ENCODE results near the gene CAPN11.

The CAPN11 gene

GRCh38 chr6:44115866-44116265, 42.8 kb upstream of the CAPN11 start:
- DNase-seq (ENCODE audit: low read depth in 1 of 2, low spot score in 1 of 2): no peak
- Histone ChIP-seq H3K27me3 (ENCODE audit: insufficient read depth, poor library complexity, severe bottlenecking) (no peaks in the 10 kb centered on the region), H3K27ac (replicated peaks) (no peak overlapping the region), H3K4me3 (replicated peaks; ENCODE audit: insufficient read depth, low read length) (no peak overlapping the region)
- TF ChIP-seq POLR2AphosphoS5 (IDR thresholded peaks at IDR 0.05; ENCODE audit: low read depth) (no peak), REST (IDR thresholded peaks at IDR 0.05; ENCODE audit: insufficient replicate concordance, low read depth) (no peak), SPI1 (IDR thresholded peaks at IDR 0.05; ENCODE audit: borderline replicate concordance, low read depth) (no peak)

- no peaks in the 10 kb centered on the region for H3K27me3 ChIP-seq (ENCODE audit: insufficient read depth, poor library complexity, severe bottlenecking)
- no peak overlapping the region for H3K27ac ChIP-seq (replicated peaks)
- DNase-seq (ENCODE audit: low read depth in 1 of 2, low spot score in 1 of 2): no peak
- TF ChIP-seq POLR2AphosphoS5 (IDR thresholded peaks at IDR 0.05; ENCODE audit: low read depth): no peak
- no peak for TF ChIP-seq REST (IDR thresholded peaks at IDR 0.05; ENCODE audit: insufficient replicate concordance, low read depth)
- no peak for TF ChIP-seq GABPA (IDR thresholded peaks at IDR 0.05; ENCODE audit: low read depth)
- no peak for TF ChIP-seq CTCF (IDR thresholded peaks at IDR 0.05; ENCODE audit: insufficient read depth, low read length)
- H3K4me3 ChIP-seq (replicated peaks; ENCODE audit: insufficient read depth, low read length): no peak overlapping the region
Measured at GRCh38 chr6:44116641-44117382, 41.8 kb upstream of the CAPN11 start.

- no peak for DNase-seq (ENCODE audit: low read depth in 1 of 2, low spot score in 1 of 2)
- Histone ChIP-seq H3K27me3 (ENCODE audit: insufficient read depth, poor library complexity, severe bottlenecking) (no peaks in the 10 kb centered on the region), H3K4me3 (replicated peaks; ENCODE audit: insufficient read depth, low read length) (no peak overlapping the region), H3K27ac (replicated peaks) (no peak overlapping the region)
- TF ChIP-seq CTCF (IDR thresholded peaks at IDR 0.05; ENCODE audit: insufficient read depth, low read length) (no peak), POLR2AphosphoS5 (IDR thresholded peaks at IDR 0.05; ENCODE audit: low read depth) (no peak), GABPA (IDR thresholded peaks at IDR 0.05; ENCODE audit: low read depth) (no peak), SPI1 (IDR thresholded peaks at IDR 0.05; ENCODE audit: borderline replicate concordance, low read depth) (no peak), REST (IDR thresholded peaks at IDR 0.05; ENCODE audit: insufficient replicate concordance, low read depth) (no peak)
Measured at GRCh38 chr6:44117397-44118128, 41.1 kb upstream of the CAPN11 start.

All from HL-60 (cell line).